GM19240 (cell line): Measurements from ENCODE around the gene CLIP1.
"Not testable (repeated sequence)": the region's sequence is repeated elsewhere in the genome, so short reads cannot be mapped to it uniquely, and the experiment has no call there.

Experiments
- DNase-seq: peaks from one replicate; pipeline ENCODE4 v3.0.0; 2011; ENCODE audit warnings: low spot score; ENCODE audit not compliant: insufficient read length

Gene CLIP1

GRCh38 chr12:122356991-122357390, 65.5 kb downstream of the CLIP1 start:
- not testable (repeated sequence) for DNase-seq

GRCh38 chr12:122356192-122356635, 66.3 kb downstream of the CLIP1 start:
- DNase-seq = peak; percentile 19

- no peak for DNase-seq
These were observed 66.8 kb downstream of the CLIP1 start for GRCh38 chr12:122355706-122356105.

- DNase-seq = no peak
These were observed 67.4 kb downstream of the CLIP1 start for GRCh38 chr12:122354958-122355641.

- no peak for DNase-seq
These were observed 70.1 kb downstream of the CLIP1 start for GRCh38 chr12:122352394-122352793.

- DNase-seq = no peak
These were observed 72.2 kb downstream of the CLIP1 start for GRCh38 chr12:122350141-122350848.

GRCh38 chr12:122349078-122349477, 73.4 kb downstream of the CLIP1 start:
- DNase-seq = no peak

GRCh38 chr12:122348505-122348904, 74.0 kb downstream of the CLIP1 start:
- DNase-seq = no peak

- no peak for DNase-seq
These were observed 76.4 kb downstream of the CLIP1 start for GRCh38 chr12:122346054-122346453.

GRCh38 chr12:122345042-122345441, 77.4 kb downstream of the CLIP1 start:
- no peak for DNase-seq

GRCh38 chr12:122336015-122336946, 86.2 kb downstream of the CLIP1 start:
- DNase-seq = no peak

GRCh38 chr12:122333142-122334087, 89.1 kb downstream of the CLIP1 start:
- DNase-seq = no peak

- no peak for DNase-seq
These were observed 94.7 kb downstream of the CLIP1 start for GRCh38 chr12:122327494-122328385.

- no peak for DNase-seq
These were observed 95.5 kb downstream of the CLIP1 start for GRCh38 chr12:122327014-122327413.

- no peak for DNase-seq
These were observed 95.9 kb downstream of the CLIP1 start for GRCh38 chr12:122326586-122326985.

- DNase-seq = no peak
These were observed 99.0 kb downstream of the CLIP1 start for GRCh38 chr12:122323311-122324019.

- DNase-seq = no peak
These were observed 100.0 kb downstream of the CLIP1 start for GRCh38 chr12:122322501-122322900.

- no peak for DNase-seq
These were observed 103.6 kb downstream of the CLIP1 start for GRCh38 chr12:122318607-122319605.
